SH-SY5Y (cell line): ENCODE results near the gene PARD3.

Source experiments
- GATA2 ChIP-seq: IDR thresholded peaks from 2 replicates; pipeline ENCODE4 v1.6.1; 2011; ENCODE audit warnings: mild to moderate bottlenecking, low read depth, low read length
- GATA3 ChIP-seq: IDR thresholded peaks from 2 replicates; pipeline ENCODE4 v1.6.1; 2011; ENCODE audit warnings: low read depth, mild to moderate bottlenecking, low read length, moderate library complexity

The PARD3 gene

GRCh38 chr10:34647875-34648865 is 166.9 kb downstream of the PARD3 start:
- no peak for TF ChIP-seq GATA2
- no peak for TF ChIP-seq GATA3

GRCh38 chr10:34647160-34647559 is 167.9 kb downstream of the PARD3 start:
- TF ChIP-seq GATA3: no peak
- no peak for TF ChIP-seq GATA2

- no peak for TF ChIP-seq GATA2
Measured at GRCh38 chr10:34646331-34646730, 168.8 kb downstream of the PARD3 start.

- TF ChIP-seq GATA3 (no peak), GATA2 (no peak)
Measured at GRCh38 chr10:34644224-34644623, 170.9 kb downstream of the PARD3 start.

- no peak for TF ChIP-seq GATA3
- no peak for TF ChIP-seq GATA2
Measured at GRCh38 chr10:34643620-34644019, 171.5 kb downstream of the PARD3 start.

GRCh38 chr10:34641913-34642558 is 173.1 kb downstream of the PARD3 start:
- TF ChIP-seq GATA3 (no peak), GATA2 (no peak)

- TF ChIP-seq GATA2: no peak
- TF ChIP-seq GATA3: no peak
Measured at GRCh38 chr10:34641147-34641912, 173.8 kb downstream of the PARD3 start.

- TF ChIP-seq GATA2 (no peak), GATA3 (no peak)
Measured at GRCh38 chr10:34638406-34639054, 176.6 kb downstream of the PARD3 start.

GRCh38 chr10:34637418-34637911 is 177.6 kb downstream of the PARD3 start:
- TF ChIP-seq GATA2 (no peak), GATA3 (no peak)

- TF ChIP-seq GATA2 (no peak), GATA3 (no peak)
Measured at GRCh38 chr10:34635111-34635510, 180.0 kb downstream of the PARD3 start.

GRCh38 chr10:34633374-34633773 is 181.7 kb downstream of the PARD3 start:
- TF ChIP-seq GATA3: no peak
- TF ChIP-seq GATA2: no peak

- TF ChIP-seq GATA3: no peak
- no peak for TF ChIP-seq GATA2
Measured at GRCh38 chr10:34629084-34629483, 186.0 kb downstream of the PARD3 start.

GRCh38 chr10:34628174-34628796 is 186.8 kb downstream of the PARD3 start:
- peak; percentile 60 for TF ChIP-seq GATA2
- no peak for TF ChIP-seq GATA3

- TF ChIP-seq GATA2 (no peak), GATA3 (no peak)
Measured at GRCh38 chr10:34627741-34628140, 187.4 kb downstream of the PARD3 start.
